Right lobe of liver (tissue), 4 donors: ENCODE measurements around the gene FLRT1.

Experiments
- CTCF ChIP-seq, 4 donors: fragments of 200-600 bp in 3 of 4; fragments of 450-650 bp in 1 of 4; IDR thresholded peaks; one replicate each; pipeline versions ENCODE4 v1.5.1 to v1.8.0; 2016 to 2022; ENCODE audit warnings: antibody characterized with exemption in 4 of 4, mild to moderate bottlenecking in 2 of 4
- POLR2A ChIP-seq: fragments of 450-650 bp; IDR thresholded peaks from one replicate; pipeline ENCODE4 v1.6.1; 2017; ENCODE audit warnings: antibody characterized with exemption, mild to moderate bottlenecking
- donor health status: DM: no; HTN: no; CAD: no.
- donor health status: DM: no; HTN: no; CAD: no.
- donor health status: DM: no; HTN: yes; CAD: no.

GRCh38 chr11:63993993-63994392 lies 41.7 kb upstream of the FLRT1 start:
- TF ChIP-seq CTCF (IDR thresholded peaks at IDR 0.05): no peak
- TF ChIP-seq POLR2A: no peak
